PFSK-1 (cell line): ENCODE measurements around the gene IQGAP3.

ENCODE experiments used
- POLR2AphosphoS5 ChIP-seq: IDR thresholded peaks from 2 replicates; pipeline ENCODE4 v1.6.1; 2012; ENCODE audit warnings: low read depth, mild to moderate bottlenecking, control low read depth, low read length, moderate library complexity
- REST ChIP-seq, 2 experiments: IDR thresholded peaks; 2 replicates each; pipeline versions ENCODE4 v1.6.1 to v1.8.0; 2011 to 2012; ENCODE audit warnings: low read depth in 2 of 2, low read length in 2 of 2, control low read depth in 1 of 2, inconsistent platforms in 1 of 2, mild to moderate bottlenecking in 1 of 2, moderate library complexity in 1 of 2; ENCODE audit not compliant: insufficient read depth in 1 of 2

- TF ChIP-seq POLR2AphosphoS5 (no peak), REST (IDR thresholded peaks at IDR 0.05; ENCODE audit: insufficient read depth in 1 of 2, low read depth in 2 of 2, low read length in 2 of 2) (no peak)
These were observed 85.7 kb downstream of the IQGAP3 start for GRCh38 chr1:156486421-156487344.
